Neural crest cell (in vitro differentiated cells): ENCODE results near the gene DIAPH3. TPM values are rescaled to one million over a fixed set of nuclear protein-coding genes. Genes with fewer than 3 reads are reported as not detected.

ENCODE experiments used
- DNase-seq: peaks from one replicate; pipeline ENCODE4 v3.0.0; 2021; ENCODE audit warnings: low read depth, mixed read lengths, low spot score
- H3K27ac Mint-ChIP-seq: one replicate; pipeline ENCODE4 v1.8.0; 2021; ENCODE audit warnings: mild to moderate bottlenecking, mixed read lengths; ENCODE audit not compliant: unreplicated experiment
- H3K27me3 Mint-ChIP-seq: 2 replicates; pipeline ENCODE4 v1.8.0; 2021; ENCODE audit warnings: low read depth, mild to moderate bottlenecking, mixed read lengths
- H3K36me3 Mint-ChIP-seq: 2 replicates; pipeline ENCODE4 v1.8.0; 2021; ENCODE audit warnings: low read depth, mild to moderate bottlenecking, mixed read lengths
- H3K4me1 Mint-ChIP-seq: 2 replicates; pipeline ENCODE4 v1.8.0; 2021; ENCODE audit warnings: mixed read lengths
- H3K4me3 Mint-ChIP-seq: one replicate; pipeline ENCODE4 v1.8.0; 2021; ENCODE audit warnings: mild to moderate bottlenecking, mixed read lengths
- H3K9me3 Mint-ChIP-seq: 2 replicates; pipeline ENCODE4 v1.8.0; 2021; ENCODE audit warnings: mixed read lengths
- CTCF ChIP-seq: fragments of 200-600 bp; sonication (generic); conservative IDR thresholded peaks from 2 replicates; pipeline ENCODE4 v1.5.0; 2021; ENCODE audit warnings: antibody characterized with exemption, mild to moderate bottlenecking
- total RNA-seq: library from RNA; stranded (reverse); gene quantifications from 2 replicates; pipeline ENCODE4 v1.2.1, GENCODE V29; 2021

Gene DIAPH3
- total RNA-seq, 1 donor from 2014 or later = 16.4 TPM

GRCh38 chr13:59721926-59722910 lies 441.5 kb downstream of the DIAPH3 start:
- no peak for TF ChIP-seq CTCF
- H3K4me3 Mint-ChIP-seq = no peak overlapping the region
- H3K4me1 Mint-ChIP-seq = no peaks in the 10 kb centered on the region
- no peaks in the 10 kb centered on the region for H3K36me3 Mint-ChIP-seq
- no peaks in the 10 kb centered on the region for H3K27me3 Mint-ChIP-seq
- H3K9me3 Mint-ChIP-seq = no peaks in the 10 kb centered on the region
- DNase-seq = no peak
- peak overlapping the region; percentile 84 for H3K27ac Mint-ChIP-seq

- no peak for DNase-seq
- Mint-ChIP-seq H3K36me3 (no peaks in the 10 kb centered on the region), H3K4me3 (no peak overlapping the region), H3K27ac (no peak overlapping the region), H3K4me1 (no peaks in the 10 kb centered on the region), H3K27me3 (no peaks in the 10 kb centered on the region), H3K9me3 (no peaks in the 10 kb centered on the region)
- TF ChIP-seq CTCF = no peak
Measured at GRCh38 chr13:59715611-59716010, 448.1 kb downstream of the DIAPH3 start.

GRCh38 chr13:59710996-59711701 lies 452.6 kb downstream of the DIAPH3 start:
- H3K9me3 Mint-ChIP-seq = no peaks in the 10 kb centered on the region
- H3K4me1 Mint-ChIP-seq = no peaks in the 10 kb centered on the region
- no peak overlapping the region for H3K4me3 Mint-ChIP-seq
- DNase-seq = no peak
- no peaks in the 10 kb centered on the region for H3K27me3 Mint-ChIP-seq
- H3K27ac Mint-ChIP-seq = no peak overlapping the region
- no peak for TF ChIP-seq CTCF
- no peaks in the 10 kb centered on the region for H3K36me3 Mint-ChIP-seq

GRCh38 chr13:59710416-59710815 lies 453.3 kb downstream of the DIAPH3 start:
- H3K36me3 Mint-ChIP-seq = no peaks in the 10 kb centered on the region
- no peak overlapping the region for H3K4me3 Mint-ChIP-seq
- no peaks in the 10 kb centered on the region for H3K9me3 Mint-ChIP-seq
- no peaks in the 10 kb centered on the region for H3K4me1 Mint-ChIP-seq
- H3K27ac Mint-ChIP-seq = no peak overlapping the region
- TF ChIP-seq CTCF = no peak
- no peaks in the 10 kb centered on the region for H3K27me3 Mint-ChIP-seq
- DNase-seq = no peak

- peaks cover 2% of the 10 kb centered on the region for H3K4me1 Mint-ChIP-seq
- no peak for TF ChIP-seq CTCF
- H3K9me3 Mint-ChIP-seq = no peaks in the 10 kb centered on the region
- no peaks in the 10 kb centered on the region for H3K36me3 Mint-ChIP-seq
- no peak overlapping the region for H3K27ac Mint-ChIP-seq
- no peak for DNase-seq
- H3K27me3 Mint-ChIP-seq = no peaks in the 10 kb centered on the region
- H3K4me3 Mint-ChIP-seq = no peak overlapping the region
Measured at GRCh38 chr13:59706101-59706976, 457.4 kb downstream of the DIAPH3 start.
